Skeletal muscle tissue (tissue), 4 donors: ENCODE results near the gene LDLRAP1. TPM values are rescaled to one million over a fixed set of nuclear protein-coding genes. Genes with fewer than 3 reads are reported as not detected.
"Not testable (repeated sequence)": the region's sequence is repeated elsewhere in the genome, so short reads cannot be mapped to it uniquely, and the experiment has no call there.

Experiments used
- H3K27ac ChIP-seq: one replicate; pipeline ENCODE4 v1.7.0; 2013; ENCODE audit warnings: mild to moderate bottlenecking, low read depth, low read length, inconsistent platforms
- H3K27me3 ChIP-seq, 3 donors: one replicate each; pipeline ENCODE4 v1.7.0; 2013; ENCODE audit warnings: low read length in 3 of 3; ENCODE audit not compliant: control insufficient read depth in 3 of 3, insufficient read depth in 3 of 3
- H3K36me3 ChIP-seq, 3 donors: one replicate each; pipeline ENCODE4 v1.7.0; 2013; ENCODE audit warnings: low read length in 3 of 3; ENCODE audit not compliant: control insufficient read depth in 3 of 3, insufficient read depth in 3 of 3
- H3K4me1 ChIP-seq, 3 donors: one replicate each; pipeline ENCODE4 v1.7.0; 2013; ENCODE audit warnings: low read length in 3 of 3, mild to moderate bottlenecking in 3 of 3; ENCODE audit not compliant: control insufficient read depth in 3 of 3, insufficient read depth in 3 of 3
- H3K4me3 ChIP-seq, 3 donors: one replicate each; pipeline ENCODE4 v1.7.0; 2013; ENCODE audit warnings: low read length in 3 of 3
- H3K9ac ChIP-seq, 3 donors: one replicate each; pipeline ENCODE4 v1.7.0; 2013; ENCODE audit warnings: low read length in 3 of 3, mild to moderate bottlenecking in 3 of 3, moderate library complexity in 2 of 3, low read depth in 1 of 3
- H3K9me3 ChIP-seq, 3 donors: one replicate each; pipeline ENCODE4 v1.7.0; 2013; ENCODE audit warnings: low read length in 3 of 3; ENCODE audit not compliant: control insufficient read depth in 3 of 3
- total RNA-seq: library from RNA; depleted of rRNA; stranded (reverse); fragments of >200 nt; gene quantifications from one replicate; pipeline ENCODE4 v1.2.3, GENCODE V29; 2014
- donor health status: Osteomylitis.

LDLRAP1 gene
- total RNA-seq, 1 donor from 2014 or later = 4.7 TPM

DNA sequence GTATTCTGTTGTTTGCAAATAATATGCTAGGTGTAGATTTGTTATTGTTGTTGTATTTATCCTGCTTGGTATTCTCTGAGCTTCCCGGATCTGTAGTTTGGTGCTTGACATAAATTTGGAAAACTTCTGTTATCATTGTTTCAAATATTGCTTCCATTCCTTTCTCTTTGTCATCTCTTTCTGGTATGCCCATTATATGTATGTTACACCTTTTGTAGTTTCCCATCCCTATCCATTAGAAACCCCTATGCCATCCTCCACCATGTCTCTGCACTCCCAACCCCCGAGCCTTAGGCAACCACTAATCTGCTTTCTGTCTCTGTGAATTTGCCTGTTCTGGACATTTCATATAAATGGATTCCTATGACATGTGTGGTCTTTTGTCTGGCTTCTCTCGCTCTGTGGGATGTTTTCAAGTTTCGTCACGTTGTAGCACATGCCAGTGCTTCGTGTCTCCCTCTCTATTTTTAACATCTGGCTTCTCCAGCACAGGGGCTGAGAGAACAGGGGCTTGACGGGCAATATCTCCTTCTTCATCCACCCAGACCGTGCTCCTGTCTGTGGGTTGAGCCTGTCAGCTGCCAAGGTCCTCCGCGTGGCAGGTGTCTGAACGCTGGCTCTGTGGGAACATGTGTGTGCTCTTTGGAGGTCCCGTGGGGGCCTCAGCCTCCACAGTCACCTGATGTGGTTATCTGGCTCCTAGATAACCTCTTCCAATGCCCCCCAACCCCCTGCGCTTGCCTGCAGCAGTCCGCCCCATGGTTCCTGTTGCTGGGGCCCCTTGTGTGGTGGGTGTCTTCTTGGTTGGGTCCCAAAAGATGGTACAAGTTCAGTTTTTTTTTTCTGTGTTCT lies 40.3 kb downstream of the LDLRAP1 start:
- no peak overlapping the region for H3K9ac ChIP-seq
- no peaks in the 10 kb centered on the region for H3K27me3 ChIP-seq
- H3K9me3 ChIP-seq = no peaks in the 10 kb centered on the region
- no peak overlapping the region for H3K27ac ChIP-seq
- peaks cover 7 to 17% (median 16%) of the 10 kb centered on the region in 3 donors for H3K4me1 ChIP-seq
- H3K4me3 ChIP-seq = no peak overlapping the region
- no peaks in the 10 kb centered on the region for H3K36me3 ChIP-seq

DNA sequence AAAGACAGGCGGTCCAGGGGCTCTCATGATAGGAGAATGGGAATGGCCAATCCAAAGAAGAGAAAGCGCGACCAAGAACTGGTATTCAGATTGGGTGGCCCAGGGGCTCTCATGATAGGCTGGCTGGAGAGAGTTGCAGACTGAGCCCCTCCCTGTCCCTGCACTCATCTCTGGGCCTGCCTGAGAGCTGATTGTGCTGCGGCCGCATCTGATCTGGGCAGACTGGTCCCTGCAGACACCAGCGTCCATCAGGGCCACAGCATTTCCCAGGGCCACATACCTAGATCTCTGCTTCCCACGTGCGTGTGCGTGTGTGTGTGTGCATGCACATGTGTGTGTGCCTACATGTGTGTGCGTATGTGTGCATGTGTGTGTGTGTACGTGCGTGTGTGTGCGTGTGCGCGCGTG lies 42.8 kb downstream of the LDLRAP1 start:
- Histone ChIP-seq H3K36me3 (no peaks in the 10 kb centered on the region), H3K27ac (no peak overlapping the region), H3K4me1 (peaks cover 14 to 19% (median 16%) of the 10 kb centered on the region in 3 donors), H3K4me3 (no peak overlapping the region), H3K9ac (no peak overlapping the region), H3K9me3 (no peaks in the 10 kb centered on the region), H3K27me3 (no peaks in the 10 kb centered on the region)

DNA sequence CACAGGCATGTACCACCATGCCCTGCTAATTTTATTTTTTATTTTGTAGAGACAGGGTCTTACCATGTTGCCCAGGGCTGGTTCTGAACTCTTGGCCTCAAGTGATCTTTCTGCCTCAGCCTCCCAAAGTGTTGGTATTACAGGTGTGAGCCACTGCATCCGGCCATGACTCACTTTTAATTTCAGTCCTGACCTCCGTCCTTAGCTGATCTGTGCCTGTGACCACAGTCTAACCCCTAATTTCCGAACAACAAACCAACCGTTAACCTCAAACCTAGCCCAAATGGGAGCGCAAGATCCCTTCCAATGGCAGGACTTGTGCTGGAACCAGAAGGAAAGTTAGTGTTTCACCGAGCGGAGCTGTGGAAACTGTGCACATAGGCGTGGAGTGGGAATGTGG lies 43.9 kb downstream of the LDLRAP1 start:
- no peak overlapping the region for H3K4me3 ChIP-seq
- no peak overlapping the region for H3K27ac ChIP-seq
- H3K4me1 ChIP-seq = peaks cover 14 to 19% (median 16%) of the 10 kb centered on the region in 3 donors
- H3K9ac ChIP-seq = no peak overlapping the region
- H3K27me3 ChIP-seq = no peaks in the 10 kb centered on the region
- no peaks in the 10 kb centered on the region for H3K36me3 ChIP-seq
- H3K9me3 ChIP-seq = no peaks in the 10 kb centered on the region

DNA sequence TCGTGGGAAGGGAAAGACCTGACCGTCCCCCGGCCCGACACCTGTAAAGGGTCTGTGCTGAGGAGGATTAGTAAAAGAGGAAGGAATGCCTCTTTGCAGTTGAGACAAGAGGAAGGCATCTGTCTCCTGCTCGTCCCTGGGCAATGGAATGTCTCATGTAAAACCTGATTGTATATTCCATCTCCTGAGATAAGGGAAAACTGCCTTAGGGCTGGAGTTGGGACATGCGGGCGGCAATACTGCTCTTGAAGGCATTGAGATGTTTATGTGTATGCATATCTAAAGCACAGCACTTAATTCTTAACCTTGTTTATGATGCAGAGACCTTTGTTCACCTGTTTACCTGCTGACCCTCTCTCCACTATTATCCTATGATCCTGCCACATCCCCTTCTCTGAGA lies 44.8 kb downstream of the LDLRAP1 start:
- peaks cover 14 to 19% (median 16%) of the 10 kb centered on the region in 3 donors for H3K4me1 ChIP-seq
- H3K9ac ChIP-seq, H3K27me3 ChIP-seq, H3K27ac ChIP-seq, H3K4me3 ChIP-seq, H3K36me3 ChIP-seq, H3K9me3 ChIP-seq: not testable (repeated sequence)

DNA sequence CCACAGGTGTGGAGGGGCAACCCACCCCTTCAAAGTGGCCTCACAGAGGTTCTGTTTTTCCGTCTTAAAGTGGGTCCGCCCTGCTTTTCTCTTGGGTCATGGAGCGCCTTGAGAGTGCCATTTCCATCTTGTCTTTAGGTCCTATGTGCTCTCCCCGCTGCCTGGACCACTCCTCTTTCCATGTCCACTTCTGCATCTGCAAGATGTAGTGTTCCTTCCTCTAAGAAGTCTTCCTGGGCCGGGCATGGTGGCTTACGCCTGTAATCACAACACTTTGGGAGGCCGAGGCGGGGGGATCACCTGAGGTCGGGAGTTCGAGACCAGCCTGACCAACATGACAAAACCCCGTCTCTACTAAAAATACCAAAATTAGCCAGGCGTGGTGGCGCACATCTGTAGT lies 45.4 kb downstream of the LDLRAP1 start:
- not testable (repeated sequence) for H3K4me3 ChIP-seq
- H3K4me1 ChIP-seq = peaks cover 13 to 17% (median 14%) of the 10 kb centered on the region in 3 donors

DNA sequence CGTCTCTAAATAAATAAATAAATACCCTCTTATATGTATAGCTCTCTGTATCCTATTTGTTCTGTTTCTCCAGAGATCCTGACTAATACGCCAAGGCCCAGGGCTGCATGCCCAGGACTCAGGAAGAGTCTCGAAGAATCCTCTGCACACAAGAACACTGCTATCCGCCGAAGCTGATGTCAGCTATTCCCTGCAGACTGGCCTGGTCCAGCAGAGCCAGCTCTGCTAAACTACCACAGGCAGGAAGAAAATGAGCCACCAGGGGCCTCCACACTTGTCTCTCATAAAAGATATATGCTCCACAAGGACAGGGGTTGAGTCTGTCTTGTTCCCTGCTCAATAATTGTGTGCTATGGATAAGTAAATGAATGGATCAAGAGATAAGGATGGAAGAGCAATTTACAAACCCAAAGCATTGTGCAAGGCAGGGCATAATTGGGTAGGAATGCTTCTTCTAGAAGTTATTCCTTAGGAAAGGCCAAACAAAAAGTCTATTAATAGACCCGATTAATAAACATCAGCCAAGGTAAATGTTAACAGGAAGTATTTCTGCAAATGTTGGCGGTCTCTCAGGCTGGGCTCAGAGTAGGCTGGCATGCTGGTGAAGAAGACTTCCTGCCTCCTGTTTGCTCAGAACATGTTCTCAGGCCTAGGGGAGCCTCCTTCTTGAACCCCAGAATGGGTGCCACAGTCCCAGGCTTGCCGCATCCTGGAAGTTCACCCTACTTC lies 46.9 kb downstream of the LDLRAP1 start:
- Histone ChIP-seq H3K4me1 (peaks cover 0 to 7% (median 4%) of the 10 kb centered on the region in 3 donors), H3K9ac (no peak overlapping the region), H3K9me3 (no peaks in the 10 kb centered on the region), H3K27me3 (no peaks in the 10 kb centered on the region), H3K36me3 (no peaks in the 10 kb centered on the region), H3K4me3 (no peak overlapping the region), H3K27ac (no peak overlapping the region)

More for the DNA sequence above, 45.4 kb downstream of the LDLRAP1 start:
- not testable (repeated sequence) for H3K27me3 ChIP-seq, H3K27ac ChIP-seq, H3K9me3 ChIP-seq, H3K9ac ChIP-seq, H3K36me3 ChIP-seq

DNA sequence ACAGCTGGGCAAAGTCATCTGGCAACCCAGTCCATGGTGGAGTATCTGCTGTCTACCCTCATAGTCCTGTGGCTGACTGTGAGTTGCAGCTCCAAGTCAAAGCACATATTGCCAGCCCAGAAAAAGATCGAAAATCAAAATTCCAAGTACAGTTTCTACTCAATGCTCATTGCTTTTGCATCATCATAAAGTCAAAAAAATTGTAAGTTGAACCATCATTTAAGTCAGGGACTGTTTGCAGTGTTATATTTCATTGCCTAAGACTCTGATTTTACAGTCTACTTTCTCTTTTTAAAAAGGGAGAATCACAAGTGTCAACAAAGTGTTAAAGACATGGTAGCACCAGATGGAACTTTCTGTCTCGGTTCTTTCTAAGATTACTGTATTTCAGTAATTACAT lies 50.5 kb downstream of the LDLRAP1 start:
- no peaks in the 10 kb centered on the region for H3K36me3 ChIP-seq
- no peaks in the 10 kb centered on the region for H3K27me3 ChIP-seq
- H3K27ac ChIP-seq = no peak overlapping the region
- H3K9me3 ChIP-seq = peaks cover 0 to 2% (median 0%) of the 10 kb centered on the region in 3 donors
- no peak overlapping the region for H3K4me3 ChIP-seq
- H3K4me1 ChIP-seq = peaks cover 0 to 7% (median 2%) of the 10 kb centered on the region in 3 donors
- no peak overlapping the region for H3K9ac ChIP-seq

DNA sequence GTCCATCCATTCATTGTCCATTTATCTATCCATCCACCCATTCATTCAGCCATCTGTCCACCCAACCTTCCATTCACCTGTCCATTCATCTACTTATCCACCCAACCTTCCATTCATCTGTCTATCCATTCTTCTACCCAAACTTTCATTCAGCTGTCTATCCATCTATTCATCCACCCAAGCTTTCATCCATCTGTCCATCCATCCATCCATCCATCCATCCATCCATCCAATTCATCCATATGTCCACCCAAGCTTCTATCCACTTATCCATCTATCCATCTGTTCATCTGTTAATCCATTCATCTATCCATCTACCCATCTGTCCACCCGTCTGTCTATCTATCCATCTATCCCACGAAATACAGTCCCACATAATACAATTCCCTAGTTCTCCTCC lies 51.6 kb downstream of the LDLRAP1 start:
- H3K9me3 ChIP-seq = peaks cover 0 to 5% (median 0%) of the 10 kb centered on the region in 3 donors
- H3K27ac ChIP-seq = no peak overlapping the region
- no peak overlapping the region for H3K9ac ChIP-seq
- H3K36me3 ChIP-seq = no peaks in the 10 kb centered on the region
- no peaks in the 10 kb centered on the region for H3K27me3 ChIP-seq
- H3K4me3 ChIP-seq = no peak overlapping the region
- H3K4me1 ChIP-seq = peaks cover 0 to 6% (median 2%) of the 10 kb centered on the region in 3 donors

DNA sequence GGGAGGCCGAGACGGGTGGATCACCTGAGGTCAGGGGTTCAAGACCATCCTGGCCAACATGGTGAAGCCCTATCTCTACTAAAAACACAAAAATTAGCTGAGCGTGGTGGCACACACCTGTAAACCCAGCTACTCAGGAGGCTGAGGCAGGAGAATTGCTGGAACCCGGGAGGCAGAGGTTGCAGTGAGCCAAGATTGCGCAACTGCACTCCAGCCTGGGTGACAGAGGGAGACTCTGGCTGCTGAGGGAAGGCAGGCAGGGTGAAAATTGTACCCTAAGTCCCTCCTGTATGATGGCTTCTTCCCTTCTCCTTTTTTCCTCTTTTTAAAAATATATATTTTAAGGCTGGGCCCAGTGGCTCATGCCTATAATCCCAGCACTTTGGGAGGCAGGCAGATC lies 53.2 kb downstream of the LDLRAP1 start:
- not testable (repeated sequence) for H3K4me3 ChIP-seq, H3K9ac ChIP-seq, H3K9me3 ChIP-seq, H3K27ac ChIP-seq, H3K4me1 ChIP-seq, H3K36me3 ChIP-seq, H3K27me3 ChIP-seq

DNA sequence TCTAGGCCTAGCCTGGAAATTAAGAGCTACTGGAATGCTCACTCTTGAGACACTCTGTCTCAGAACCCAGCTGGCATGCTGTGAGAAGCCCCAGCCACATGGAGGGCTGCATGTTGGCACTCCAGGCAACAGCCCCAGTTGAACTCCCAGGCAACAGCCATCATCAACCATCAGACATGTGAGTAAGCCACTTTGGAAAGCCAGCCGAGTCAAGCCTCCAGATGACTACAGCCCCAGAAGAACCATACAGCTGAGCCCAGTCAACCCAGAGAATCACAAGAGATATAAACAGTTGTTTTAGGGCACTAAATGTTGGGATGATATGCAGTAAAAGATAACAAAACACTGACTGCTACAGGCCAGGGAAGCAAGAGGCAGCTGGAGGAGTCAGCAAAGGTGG lies 55.5 kb downstream of the LDLRAP1 start:
- Histone ChIP-seq H3K27me3 (no peaks in the 10 kb centered on the region), H3K27ac (no peak overlapping the region), H3K4me3 (no peak overlapping the region), H3K36me3 (no peaks in the 10 kb centered on the region), H3K9me3 (peaks cover 0 to 5% (median 0%) of the 10 kb centered on the region in 3 donors), H3K4me1 (no peaks in the 10 kb centered on the region), H3K9ac (no peak overlapping the region)
